ENCODE results near the gene BAHD1.

BAHD1 gene

GRCh38 chr15:40425681-40426080, 15.1 kb upstream of the BAHD1 start:
- Histone ChIP-seq H3K27ac (ENCODE audit: low read length) (no peak overlapping the region), H3K4me3 (ENCODE audit: low read length) (no peak overlapping the region), H3K4me1 (ENCODE audit: control insufficient read depth, insufficient read depth, low read length) (peaks cover 5% of the 10 kb centered on the region), H3K9me3 (ENCODE audit: control insufficient read depth, insufficient read depth, low read length) (no peaks in the 10 kb centered on the region), H3K27me3 (ENCODE audit: control insufficient read depth, insufficient read depth, low read length) (no peaks in the 10 kb centered on the region), H3K36me3 (ENCODE audit: control insufficient read depth, insufficient read depth, low read length) (no peaks in the 10 kb centered on the region)
- WGBS (ENCODE audit: insufficient coverage, insufficient read length): no CpG with 5 or more reads among the region's 5 CpGs
- DNase-seq (ENCODE audit: low read depth, low spot score): no peak

- Histone ChIP-seq H3K4me1 (ENCODE audit: control insufficient read depth, insufficient read depth, low read length) (no peaks in the 10 kb centered on the region), H3K36me3 (ENCODE audit: control insufficient read depth, insufficient read depth, low read length) (no peaks in the 10 kb centered on the region), H3K27me3 (ENCODE audit: control insufficient read depth, insufficient read depth, low read length) (no peaks in the 10 kb centered on the region), H3K27ac (ENCODE audit: low read length) (no peak overlapping the region), H3K4me3 (ENCODE audit: low read length) (no peak overlapping the region), H3K9me3 (ENCODE audit: control insufficient read depth, insufficient read depth, low read length) (no peaks in the 10 kb centered on the region)
- WGBS (ENCODE audit: insufficient coverage, insufficient read length): no CpG with 5 or more reads among the region's 9 CpGs
- no peak for DNase-seq (ENCODE audit: low read depth, low spot score)
Observed at GRCh38 chr15:40427188-40427587, 13.6 kb upstream of the BAHD1 start.

- H3K27me3 ChIP-seq (ENCODE audit: control insufficient read depth, insufficient read depth, low read length): no peaks in the 10 kb centered on the region
- no CpG with 5 or more reads among the region's 4 CpGs for WGBS (ENCODE audit: insufficient coverage, insufficient read length)
- no peak overlapping the region for H3K4me3 ChIP-seq (ENCODE audit: low read length)
- H3K36me3 ChIP-seq (ENCODE audit: control insufficient read depth, insufficient read depth, low read length): no peaks in the 10 kb centered on the region
- H3K4me1 ChIP-seq (ENCODE audit: control insufficient read depth, insufficient read depth, low read length): no peaks in the 10 kb centered on the region
- no peak for DNase-seq (ENCODE audit: low read depth, low spot score)
- H3K27ac ChIP-seq (ENCODE audit: low read length): no peak overlapping the region
- H3K9me3 ChIP-seq (ENCODE audit: control insufficient read depth, insufficient read depth, low read length): no peaks in the 10 kb centered on the region
Observed at GRCh38 chr15:40428185-40428584, 12.6 kb upstream of the BAHD1 start.

GRCh38 chr15:40429068-40429710, 11.6 kb upstream of the BAHD1 start:
- no CpG with 5 or more reads among the region's 10 CpGs for WGBS (ENCODE audit: insufficient coverage, insufficient read length)
- Histone ChIP-seq H3K27ac (ENCODE audit: low read length) (no peak overlapping the region), H3K27me3 (ENCODE audit: control insufficient read depth, insufficient read depth, low read length) (no peaks in the 10 kb centered on the region), H3K4me3 (ENCODE audit: low read length) (no peak overlapping the region), H3K36me3 (ENCODE audit: control insufficient read depth, insufficient read depth, low read length) (no peaks in the 10 kb centered on the region), H3K9me3 (ENCODE audit: control insufficient read depth, insufficient read depth, low read length) (no peaks in the 10 kb centered on the region), H3K4me1 (ENCODE audit: control insufficient read depth, insufficient read depth, low read length) (no peaks in the 10 kb centered on the region)
- DNase-seq (ENCODE audit: low read depth, low spot score): no peak

- WGBS (ENCODE audit: insufficient coverage, insufficient read length): no CpG with 5 or more reads among the region's 10 CpGs
- Histone ChIP-seq H3K27me3 (ENCODE audit: control insufficient read depth, insufficient read depth, low read length) (no peaks in the 10 kb centered on the region; the same call in 1 of the 2 replicates), H3K36me3 (ENCODE audit: control insufficient read depth, insufficient read depth, low read length) (no peaks in the 10 kb centered on the region), H3K27ac (ENCODE audit: low read length) (no peak overlapping the region), H3K4me1 (ENCODE audit: control insufficient read depth, insufficient read depth, low read length) (peaks cover 1% of the 10 kb centered on the region; the same call in 1 of the 2 replicates), H3K9me3 (ENCODE audit: control insufficient read depth, insufficient read depth, low read length) (no peaks in the 10 kb centered on the region), H3K4me3 (ENCODE audit: low read length) (no peak overlapping the region)
- no peak for DNase-seq (ENCODE audit: low read depth, low spot score)
Observed at GRCh38 chr15:40430271-40430805, 10.4 kb upstream of the BAHD1 start.

GRCh38 chr15:40435023-40435709, 5.6 kb upstream of the BAHD1 start:
- DNase-seq (ENCODE audit: low read depth, low spot score): no peak
- no peaks in the 10 kb centered on the region for H3K36me3 ChIP-seq (ENCODE audit: control insufficient read depth, insufficient read depth, low read length)
- H3K9me3 ChIP-seq (ENCODE audit: control insufficient read depth, insufficient read depth, low read length): no peaks in the 10 kb centered on the region
- H3K27ac ChIP-seq (ENCODE audit: low read length): no peak overlapping the region
- no CpG with 5 or more reads among the region's 20 CpGs for WGBS (ENCODE audit: insufficient coverage, insufficient read length)
- H3K4me1 ChIP-seq (ENCODE audit: control insufficient read depth, insufficient read depth, low read length): peaks cover 16% of the 10 kb centered on the region
- no peaks in the 10 kb centered on the region; the same call in 1 of the 2 replicates for H3K27me3 ChIP-seq (ENCODE audit: control insufficient read depth, insufficient read depth, low read length)
- no peak overlapping the region; the same call in 1 of the 2 replicates for H3K4me3 ChIP-seq (ENCODE audit: low read length)

- Histone ChIP-seq H3K4me1 (ENCODE audit: control insufficient read depth, insufficient read depth, low read length) (peaks cover 16% of the 10 kb centered on the region), H3K9me3 (ENCODE audit: control insufficient read depth, insufficient read depth, low read length) (no peaks in the 10 kb centered on the region), H3K27me3 (ENCODE audit: control insufficient read depth, insufficient read depth, low read length) (no peaks in the 10 kb centered on the region; the same call in 1 of the 2 replicates), H3K27ac (ENCODE audit: low read length) (no peak overlapping the region), H3K36me3 (ENCODE audit: control insufficient read depth, insufficient read depth, low read length) (no peaks in the 10 kb centered on the region), H3K4me3 (ENCODE audit: low read length) (peak overlapping the region; percentile 55; the same call in 1 of the 2 replicates)
- no peak for DNase-seq (ENCODE audit: low read depth, low spot score)
- no CpG with 5 or more reads among the region's 15 CpGs for WGBS (ENCODE audit: insufficient coverage, insufficient read length)
Observed at GRCh38 chr15:40435710-40436089, 5.1 kb upstream of the BAHD1 start.

GRCh38 chr15:40436116-40436891, 4.4 kb upstream of the BAHD1 start:
- Histone ChIP-seq H3K27me3 (ENCODE audit: control insufficient read depth, insufficient read depth, low read length) (no peaks in the 10 kb centered on the region; the same call in 1 of the 2 replicates), H3K4me3 (ENCODE audit: low read length) (peak overlapping the region; percentile 55), H3K36me3 (ENCODE audit: control insufficient read depth, insufficient read depth, low read length) (no peaks in the 10 kb centered on the region; the same call in 1 of the 2 replicates), H3K9me3 (ENCODE audit: control insufficient read depth, insufficient read depth, low read length) (no peaks in the 10 kb centered on the region), H3K27ac (ENCODE audit: low read length) (no peak overlapping the region), H3K4me1 (ENCODE audit: control insufficient read depth, insufficient read depth, low read length) (peaks cover 16% of the 10 kb centered on the region)
- no CpG with 5 or more reads among the region's 39 CpGs for WGBS (ENCODE audit: insufficient coverage, insufficient read length)
- no peak for DNase-seq (ENCODE audit: low read depth, low spot score)

GRCh38 chr15:40436892-40437751, 3.6 kb upstream of the BAHD1 start:
- DNase-seq (ENCODE audit: low read depth, low spot score): no peak
- WGBS (ENCODE audit: insufficient coverage, insufficient read length): no CpG with 5 or more reads among the region's 17 CpGs
- Histone ChIP-seq H3K27ac (ENCODE audit: low read length) (no peak overlapping the region), H3K36me3 (ENCODE audit: control insufficient read depth, insufficient read depth, low read length) (no peaks in the 10 kb centered on the region; the same call in 1 of the 2 replicates), H3K9me3 (ENCODE audit: control insufficient read depth, insufficient read depth, low read length) (no peaks in the 10 kb centered on the region), H3K4me3 (ENCODE audit: low read length) (peak overlapping the region; percentile 55; the same call in 1 of the 2 replicates), H3K4me1 (ENCODE audit: control insufficient read depth, insufficient read depth, low read length) (peaks cover 16% of the 10 kb centered on the region), H3K27me3 (ENCODE audit: control insufficient read depth, insufficient read depth, low read length) (no peaks in the 10 kb centered on the region; the same call in 1 of the 2 replicates)
